T-helper 1 cell (primary cell): Measurements from ENCODE around the gene OTUD6A.
A peak's percentile ranks its signal among the peaks of the same experiment; 100 is the strongest.

Experiments used
- DNase-seq, 5 donors: peaks; one replicate each; pipeline ENCODE4 v3.0.0-alpha.2; 2012 to 2020
- total RNA-seq, 4 donors: gene quantifications; one replicate each; lab custom pipeline; 2026; lab: John Stamatoyannopoulos, UW

Gene OTUD6A
- total RNA-seq, result 0 reads per million in 4 donors

- no peak for DNase-seq
These were observed at the start of gene OTUD6A for GRCh38 chrX:70062076-70062475. TSS of gene OTUD6A (plus strand) at chrX:70062457. CDS start at chrX:70062525, 68 bp downstream.

- DNase-seq, result no peak
These were observed 49.5 kb upstream of the OTUD6A start for GRCh38 chrX:70012756-70013155.

GRCh38 chrX:70013466-70014381 lies 48.5 kb upstream of the OTUD6A start:
- no peak for DNase-seq

DNA sequence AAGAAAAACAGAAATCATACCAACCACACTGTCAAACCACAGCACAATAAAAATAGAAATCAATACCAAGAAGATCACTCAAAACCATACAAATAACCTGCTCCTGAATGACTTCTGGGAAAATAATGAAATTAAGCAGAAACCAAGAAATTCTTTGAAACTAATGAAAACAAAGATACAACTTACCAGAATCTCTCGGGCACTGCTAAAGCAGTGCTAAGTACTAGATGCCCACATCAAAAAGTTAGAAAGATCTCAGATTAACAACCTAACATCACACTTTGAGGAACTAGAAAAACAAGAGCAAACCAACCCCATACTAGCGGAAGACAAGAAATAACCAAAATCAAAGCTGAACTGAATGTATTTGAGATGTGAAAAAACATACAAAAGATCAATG lies 45.7 kb upstream of the OTUD6A start:
- DNase-seq, result peak in 1 of 5 donors; percentile 52

GRCh38 chrX:70022616-70023015 lies 39.6 kb upstream of the OTUD6A start:
- DNase-seq, result no peak

GRCh38 chrX:70025464-70025863 lies 36.8 kb upstream of the OTUD6A start:
- no peak for DNase-seq

DNA sequence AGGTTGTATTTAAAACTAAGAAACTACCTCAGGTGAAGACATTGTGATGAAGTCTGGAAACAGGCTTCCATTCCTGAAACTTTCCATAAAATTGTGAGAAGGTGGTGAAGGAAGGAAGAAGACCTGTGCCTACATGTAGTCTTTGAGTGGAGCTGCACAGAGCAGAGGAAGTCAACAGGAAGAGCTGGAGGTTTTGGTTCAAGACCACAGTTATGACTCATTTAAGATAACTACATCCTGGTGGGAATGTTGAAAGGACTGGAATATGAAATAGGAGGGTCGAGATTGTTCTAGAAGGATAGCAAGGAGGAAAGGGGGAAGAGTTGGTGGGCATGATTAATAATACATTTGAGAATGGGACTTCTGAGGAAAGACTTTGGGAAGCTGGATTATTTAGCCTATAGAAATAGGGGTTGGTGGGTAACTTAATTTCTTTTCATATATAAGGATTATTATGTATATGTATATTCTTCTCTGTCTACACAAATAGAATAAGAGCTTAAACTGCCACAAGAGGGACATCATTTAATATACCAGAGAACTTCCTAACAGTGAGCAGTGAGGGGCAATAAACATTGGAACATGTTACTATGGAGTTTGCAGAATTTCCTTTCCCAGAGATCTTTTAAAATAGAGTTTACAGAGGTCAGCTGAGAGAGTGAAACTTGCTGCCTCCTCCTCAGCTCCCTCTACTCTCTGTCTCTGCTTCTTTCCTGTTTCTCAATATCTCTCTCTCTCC lies 36.0 kb upstream of the OTUD6A start:
- no peak for DNase-seq

DNA sequence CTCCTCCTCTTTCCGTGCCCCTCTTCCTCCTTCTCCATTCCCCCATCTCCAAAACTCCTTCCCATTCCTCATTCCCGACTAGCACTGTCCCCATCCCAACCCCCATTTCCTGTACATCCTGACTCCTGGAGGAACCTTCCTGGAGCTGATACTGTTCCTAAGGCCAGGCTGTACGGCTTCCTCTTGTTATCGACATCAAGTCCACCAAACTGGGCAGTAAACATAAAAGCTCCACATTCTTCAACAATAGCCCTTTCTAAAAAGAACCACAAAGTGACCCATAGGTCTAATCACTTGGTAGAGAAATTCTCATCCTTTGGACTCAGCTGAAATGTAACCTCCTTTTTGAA lies 35.4 kb upstream of the OTUD6A start:
- DNase-seq, result no peak

DNA sequence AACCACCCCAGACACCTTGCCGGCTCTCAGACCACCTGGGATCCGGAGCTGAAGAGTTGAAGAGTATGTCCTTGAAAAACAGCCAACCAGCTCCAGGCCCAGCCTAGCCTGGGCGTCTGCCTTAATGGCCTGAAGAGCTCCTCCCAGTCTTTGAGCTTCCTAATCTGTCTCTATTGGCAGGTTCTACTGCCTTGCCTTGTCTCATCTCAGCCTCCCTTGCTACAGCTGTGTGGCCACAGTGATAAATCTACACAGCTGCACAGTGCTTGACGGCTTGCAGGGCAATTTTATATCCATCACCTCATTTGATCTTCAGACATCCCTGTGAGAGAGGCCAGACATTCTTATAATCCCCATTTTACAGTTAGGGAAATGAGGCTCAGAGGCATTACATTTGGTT lies 32.4 kb upstream of the OTUD6A start:
- DNase-seq, result no peak

- peak in 3 of 5 donors; percentile 13 to 56 (median 19) for DNase-seq
These were observed 31.9 kb upstream of the OTUD6A start for GRCh38 chrX:70030301-70030767.

DNA sequence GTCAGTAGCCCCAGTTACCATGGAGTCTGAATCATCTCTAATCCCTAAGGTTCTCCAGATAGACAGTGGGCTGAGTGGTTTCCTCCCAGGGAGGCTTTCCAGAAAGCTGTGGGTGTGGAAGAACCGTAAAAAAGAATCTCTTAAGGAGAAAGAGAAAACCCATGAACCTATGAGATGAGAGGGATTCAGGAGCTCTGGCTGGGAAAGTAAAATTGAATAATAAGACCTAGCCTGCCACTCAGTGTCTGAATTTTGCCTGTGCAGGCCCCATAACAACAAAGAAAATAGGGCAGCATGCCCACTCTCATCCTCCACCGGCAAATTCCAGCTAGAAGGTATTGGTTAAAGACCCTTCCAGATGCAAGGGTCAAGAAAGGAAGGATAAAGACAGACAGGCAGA lies 29.5 kb upstream of the OTUD6A start:
- no peak for DNase-seq

DNA sequence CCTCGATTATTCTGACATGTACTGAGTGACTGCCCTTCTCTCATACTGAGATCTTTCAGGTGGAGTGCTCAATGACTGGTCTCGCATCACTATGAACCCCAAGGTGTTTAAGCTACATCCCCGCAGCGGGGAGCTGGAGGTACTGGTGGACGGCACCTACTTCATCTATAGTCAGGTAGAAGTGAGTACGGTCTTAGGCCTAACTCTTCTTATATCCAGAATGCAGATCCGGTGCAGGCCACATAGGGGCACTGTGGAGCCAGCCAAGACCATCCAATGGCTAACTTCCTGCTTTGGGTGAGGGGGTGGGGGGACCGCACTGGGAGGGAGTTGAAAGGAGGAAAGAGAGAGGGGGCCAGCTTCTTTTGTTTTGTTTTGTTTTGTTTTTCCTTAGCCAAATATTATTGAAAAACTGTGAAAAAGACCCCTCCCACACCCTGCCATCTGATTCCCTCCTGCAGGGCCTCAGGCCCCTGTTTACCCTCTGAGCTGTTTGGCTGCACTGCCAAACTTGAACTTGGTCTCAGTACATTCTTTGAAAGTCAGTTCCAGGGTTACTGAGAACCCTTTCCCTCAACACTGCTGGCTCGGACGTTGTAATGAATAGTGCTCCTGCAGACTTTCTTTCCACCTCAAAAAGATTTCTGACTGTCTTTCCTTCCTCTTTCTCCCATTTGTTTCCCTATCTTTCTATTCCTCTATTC lies 28.8 kb upstream of the OTUD6A start:
- DNase-seq, result peak in 1 of 5 donors; percentile 18

GRCh38 chrX:70034646-70035045 lies 27.6 kb upstream of the OTUD6A start:
- no peak for DNase-seq

DNA sequence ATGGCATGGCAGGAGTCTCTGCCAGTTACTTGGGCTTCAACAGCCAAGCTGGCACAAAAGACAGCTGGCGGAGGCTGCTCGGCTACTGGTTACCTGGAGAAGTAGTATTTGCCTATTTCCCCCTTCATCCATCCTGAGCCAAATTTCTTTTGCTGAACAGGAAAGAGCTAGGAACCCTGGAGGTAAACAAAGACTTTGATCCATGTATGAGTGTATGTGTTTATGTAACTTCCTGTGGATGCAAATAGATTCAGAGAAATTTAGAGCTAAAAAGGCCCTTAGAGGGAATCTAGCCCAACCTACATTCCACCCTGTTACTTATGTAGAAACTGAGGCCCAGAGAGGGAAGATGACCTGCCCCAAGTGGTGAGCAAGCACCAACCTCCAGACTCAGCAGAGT lies 23.7 kb upstream of the OTUD6A start:
- no peak for DNase-seq

GRCh38 chrX:70038951-70039350 lies 23.3 kb upstream of the OTUD6A start:
- DNase-seq, result no peak

DNA sequence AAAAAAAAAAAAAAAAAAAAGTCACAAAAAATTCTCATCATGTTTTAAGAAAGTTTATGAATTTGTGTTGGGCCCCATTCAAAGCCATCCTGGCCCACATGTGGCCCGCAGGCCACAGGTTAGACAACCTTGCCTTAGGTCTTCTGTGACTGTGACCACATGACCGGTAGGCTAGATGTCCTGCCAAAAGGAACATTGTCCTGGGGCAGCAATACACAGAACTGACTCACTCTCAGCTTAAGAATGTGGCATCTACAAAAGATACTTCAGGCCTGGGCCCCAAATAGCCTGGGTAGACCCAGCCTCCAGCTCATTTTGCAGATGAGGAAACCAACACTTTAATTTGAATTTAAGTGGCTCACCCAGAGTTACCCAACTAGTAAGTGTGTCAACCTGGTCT lies 22.5 kb upstream of the OTUD6A start:
- DNase-seq, result no peak

DNA sequence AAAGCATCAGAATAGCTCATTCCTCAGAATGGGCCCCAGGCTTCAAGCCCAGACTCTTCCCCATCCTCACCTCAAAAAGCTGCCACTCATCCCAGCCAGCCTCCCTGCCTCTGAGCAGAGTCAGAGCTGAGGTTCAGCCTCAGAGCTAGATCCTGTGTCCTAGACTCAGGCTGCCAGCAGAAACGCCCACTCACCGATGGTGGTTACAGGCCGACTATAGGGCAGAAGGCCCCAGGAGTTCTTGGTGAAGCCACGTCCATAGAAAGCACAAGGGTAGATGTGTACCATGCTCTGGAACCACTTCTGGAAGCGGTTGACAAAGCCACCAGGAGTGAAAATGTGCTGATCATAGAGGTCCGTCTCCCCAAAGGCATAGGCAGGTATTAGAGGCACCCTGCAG lies 20.3 kb upstream of the OTUD6A start:
- no peak for DNase-seq

DNA sequence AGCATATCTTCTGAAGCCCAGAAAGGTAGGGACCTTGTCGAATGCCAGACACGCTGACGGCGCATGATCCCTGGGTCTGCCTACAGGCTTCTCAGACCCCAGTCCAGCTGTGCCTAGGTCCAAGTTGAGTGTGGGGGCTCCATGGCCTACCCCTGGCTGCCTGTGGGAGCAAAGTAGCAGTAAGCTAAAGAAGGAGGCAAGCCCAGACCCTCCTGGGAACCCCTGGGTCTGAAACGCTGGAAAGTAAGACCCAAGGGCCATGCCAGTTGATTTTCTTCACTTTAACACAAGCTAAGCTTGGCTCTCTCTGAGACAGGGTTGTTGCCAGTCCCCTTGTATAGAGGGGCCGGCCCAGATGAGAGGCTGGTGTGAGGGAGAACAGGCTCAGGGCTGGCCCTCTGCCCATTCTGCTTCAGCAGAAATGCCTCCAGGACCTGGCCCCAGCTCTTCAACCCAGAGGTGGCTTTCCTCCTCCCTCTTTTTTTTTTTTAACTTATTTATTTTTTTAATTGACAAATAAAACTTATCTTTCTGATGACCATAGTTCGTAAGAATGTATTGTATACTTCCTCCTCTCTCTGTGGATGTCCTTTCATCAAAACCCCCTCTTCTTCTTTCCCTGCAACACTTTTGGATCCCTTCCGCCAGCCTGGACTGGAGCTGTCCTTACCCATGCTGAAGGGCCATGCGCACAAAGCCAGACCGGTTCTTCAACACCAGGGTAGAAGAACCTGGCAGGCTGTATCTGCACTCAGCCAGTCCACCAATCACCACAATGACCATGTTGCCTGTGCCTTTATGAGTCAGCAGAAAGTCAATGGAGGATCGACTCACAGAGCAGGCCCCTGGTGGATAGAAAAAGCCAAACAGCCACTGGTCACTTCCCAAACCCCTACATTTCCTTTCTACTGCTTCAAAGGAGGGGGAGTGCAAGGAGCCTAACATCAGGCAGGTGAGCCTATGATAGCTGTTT lies 19.6 kb upstream of the OTUD6A start:
- no peak for DNase-seq

DNA sequence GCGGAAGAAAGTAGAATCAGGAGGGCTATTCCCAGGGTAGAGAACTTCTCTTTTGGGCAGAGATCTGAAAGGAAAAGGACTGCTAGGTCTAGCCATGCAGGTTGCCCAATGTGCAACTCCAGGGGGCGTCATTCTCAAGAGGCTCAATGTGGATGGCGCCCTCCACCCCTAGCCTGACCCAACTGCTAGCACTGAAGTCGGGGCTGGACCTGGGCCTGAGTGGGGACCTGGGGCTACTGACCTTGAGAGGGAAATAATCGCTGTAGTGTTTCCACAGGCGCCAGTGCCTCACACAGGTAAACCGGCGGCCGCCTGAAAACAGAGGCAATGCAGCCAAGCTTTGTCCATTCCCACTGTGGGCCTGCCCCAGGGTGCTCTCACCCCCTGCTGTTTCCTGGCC lies 18.6 kb upstream of the OTUD6A start:
- DNase-seq, result no peak

GRCh38 chrX:70044541-70045245 lies 17.6 kb upstream of the OTUD6A start:
- no peak for DNase-seq

- no peak for DNase-seq
These were observed 15.3 kb upstream of the OTUD6A start for GRCh38 chrX:70046978-70047377.
